Midbrain (tissue), 1 donor: ENCODE measurements around the gene NMNAT1.
"Not testable (repeated sequence)": the region's sequence is repeated elsewhere in the genome, so short reads cannot be mapped to it uniquely, and the experiment has no call there.

Experiments used
- DNase-seq: peaks from one replicate; lab custom pipeline; 2025; lab: John Stamatoyannopoulos, UW

NMNAT1 gene

DNA sequence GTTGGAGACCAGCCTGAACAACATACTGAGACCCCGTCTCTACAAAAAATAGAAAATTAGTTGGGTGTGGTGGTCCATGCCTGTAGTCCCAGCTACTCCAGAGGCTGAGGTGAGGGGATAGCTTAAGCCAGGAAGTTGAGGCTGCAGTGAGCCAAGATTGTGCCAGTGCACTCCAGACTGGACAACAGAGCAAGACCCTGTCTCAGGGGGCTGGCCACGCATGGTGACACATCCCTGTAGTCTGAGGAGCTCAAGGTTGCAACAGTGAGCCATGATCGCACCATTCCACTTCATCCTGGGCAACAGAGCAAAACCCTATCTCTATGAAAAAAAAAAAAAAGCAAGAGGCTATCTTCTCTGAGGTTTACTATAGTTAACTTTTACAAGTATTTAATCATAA lies 76.8 kb downstream of the NMNAT1 start:
- DNase-seq, result no peak

DNA sequence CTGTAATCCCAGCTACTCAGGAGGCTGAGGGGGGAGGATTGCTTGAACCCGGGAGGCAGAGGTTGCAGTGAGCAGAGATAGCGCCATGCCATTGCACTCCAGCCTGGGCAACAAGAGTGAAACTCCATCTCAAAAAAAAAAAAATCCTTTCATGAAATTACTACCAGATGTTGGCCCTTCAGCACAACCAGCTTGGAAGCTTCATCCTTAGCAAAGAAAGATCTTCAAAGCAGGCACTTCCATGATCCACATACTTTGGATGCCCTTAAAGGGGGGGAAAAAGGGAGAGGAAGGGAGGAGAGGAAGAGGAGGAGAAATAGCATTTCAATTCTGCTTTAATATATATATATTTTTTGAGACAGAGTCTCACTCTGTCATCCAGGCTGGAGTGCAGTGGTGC lies 77.4 kb downstream of the NMNAT1 start:
- not testable (repeated sequence) for DNase-seq

DNA sequence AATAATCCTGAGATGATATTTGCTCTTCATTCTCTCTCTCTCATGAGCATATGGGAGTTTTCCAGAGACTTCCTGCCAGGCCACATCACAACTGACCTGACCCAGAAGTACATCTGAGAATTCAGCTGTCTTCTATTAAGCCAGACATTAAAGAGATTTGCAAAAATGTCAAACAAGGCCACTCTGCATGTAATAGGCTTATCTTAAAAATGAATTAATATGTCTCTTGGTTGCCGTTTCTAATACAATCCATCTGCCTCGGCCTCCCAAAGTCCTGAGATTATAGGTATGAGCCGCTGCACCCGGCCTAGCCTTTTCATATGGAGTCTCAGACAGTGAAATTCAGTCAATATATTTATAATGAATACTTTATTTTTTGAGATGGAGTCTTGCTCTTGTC lies 78.7 kb downstream of the NMNAT1 start:
- DNase-seq, result not testable (repeated sequence)

DNA sequence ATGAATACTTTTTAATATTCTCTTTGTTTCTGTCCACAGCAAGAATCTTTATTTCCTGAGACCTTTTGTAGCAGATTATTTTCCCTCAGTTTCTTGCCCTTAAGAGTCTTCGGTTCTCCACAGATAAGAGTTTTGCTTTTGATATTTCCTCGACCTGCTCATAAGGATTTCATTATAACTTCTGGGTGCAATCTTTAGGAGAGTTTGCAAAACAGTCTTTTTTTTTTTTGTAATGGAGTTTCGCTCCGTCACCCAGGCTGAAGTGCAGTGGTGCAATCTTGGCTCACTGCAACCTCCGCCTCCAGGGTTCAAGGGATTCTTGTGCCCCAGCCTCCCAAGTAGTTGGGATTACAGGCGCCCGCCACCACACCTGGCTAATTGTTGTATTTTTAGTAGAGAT lies 79.4 kb downstream of the NMNAT1 start:
- DNase-seq, result no peak

DNA sequence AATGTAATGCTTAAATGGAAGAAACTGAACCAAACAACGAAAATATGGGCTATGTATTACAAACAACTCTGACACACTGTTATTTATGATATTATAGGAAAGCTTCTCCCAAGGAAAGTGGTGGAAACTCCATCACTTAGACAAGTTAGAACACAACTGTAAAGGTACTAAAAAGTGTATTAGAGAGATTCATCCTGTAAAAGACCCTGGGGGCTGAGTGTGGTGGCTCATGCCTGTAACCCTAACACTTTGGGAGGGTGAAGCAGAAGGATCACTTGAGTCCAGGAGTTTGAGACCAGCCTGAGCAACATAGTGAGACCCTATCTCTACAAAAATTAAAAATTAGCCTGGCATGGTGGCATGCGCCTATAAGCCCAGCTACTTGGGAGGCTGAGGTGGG lies 82.1 kb downstream of the NMNAT1 start:
- no peak for DNase-seq

DNA sequence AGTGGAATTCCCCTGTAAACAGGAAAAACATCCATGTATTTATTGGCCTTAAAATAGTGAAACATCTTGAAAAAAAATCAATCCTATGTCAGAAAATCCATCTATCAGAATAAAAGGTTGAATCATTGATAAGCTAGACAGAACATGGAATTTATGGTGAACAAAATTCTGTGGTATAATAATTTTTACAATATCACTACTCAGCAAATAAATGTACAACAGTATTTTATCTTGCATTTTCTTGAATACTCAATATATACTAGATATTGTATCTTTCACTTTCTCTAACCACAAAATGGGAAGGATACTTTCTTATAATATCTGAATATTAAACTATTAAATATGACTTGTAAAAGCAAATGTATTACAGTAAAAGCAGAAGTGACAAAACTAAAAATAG lies 83.8 kb downstream of the NMNAT1 start:
- DNase-seq, result no peak

DNA sequence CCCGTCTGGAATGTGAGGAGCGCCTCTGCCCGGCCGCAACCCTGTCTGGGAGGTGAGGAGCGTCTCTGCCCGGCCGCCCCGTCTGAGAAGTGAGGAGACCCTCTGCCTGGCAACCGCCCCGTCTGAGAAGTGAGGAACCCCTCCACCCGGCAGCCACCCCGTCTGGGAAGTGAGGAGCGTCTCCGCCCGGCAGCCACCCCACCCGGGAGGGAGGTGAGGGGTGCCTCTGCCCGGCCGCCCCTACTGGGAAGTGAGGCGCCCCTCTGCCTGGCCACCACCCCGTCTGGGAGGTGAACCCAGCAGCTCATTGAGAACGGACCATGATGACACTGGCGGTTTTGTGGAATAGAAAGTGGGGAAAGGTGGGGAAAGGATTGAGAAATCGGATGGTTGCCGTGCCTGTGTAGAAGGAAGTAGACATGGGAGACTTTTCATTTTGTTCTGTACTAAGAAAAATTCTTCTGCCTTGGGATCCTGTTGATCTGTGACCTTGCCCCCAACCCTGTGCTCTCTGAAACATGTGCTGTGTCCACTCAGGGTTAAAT lies 85.8 kb downstream of the NMNAT1 start:
- DNase-seq, result not testable (repeated sequence)

DNA sequence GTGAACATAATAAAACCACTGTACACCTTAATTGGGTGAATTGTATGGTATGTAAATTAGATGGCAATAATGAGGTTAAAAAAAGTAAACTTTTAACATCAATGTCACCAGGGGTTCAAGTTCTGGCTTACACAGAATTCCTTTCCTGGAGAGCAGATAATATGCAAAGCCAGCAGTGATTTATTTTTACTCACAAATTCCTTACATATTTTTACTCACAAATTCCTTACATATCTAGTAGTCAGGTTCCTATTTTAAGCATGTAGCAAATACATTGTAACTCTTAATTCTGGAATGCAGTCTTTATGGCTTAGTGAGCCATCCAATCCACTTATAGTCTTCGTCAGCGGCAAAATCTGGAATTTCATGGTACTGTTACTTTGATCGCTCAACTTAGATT lies 88.2 kb downstream of the NMNAT1 start:
- no peak for DNase-seq

DNA sequence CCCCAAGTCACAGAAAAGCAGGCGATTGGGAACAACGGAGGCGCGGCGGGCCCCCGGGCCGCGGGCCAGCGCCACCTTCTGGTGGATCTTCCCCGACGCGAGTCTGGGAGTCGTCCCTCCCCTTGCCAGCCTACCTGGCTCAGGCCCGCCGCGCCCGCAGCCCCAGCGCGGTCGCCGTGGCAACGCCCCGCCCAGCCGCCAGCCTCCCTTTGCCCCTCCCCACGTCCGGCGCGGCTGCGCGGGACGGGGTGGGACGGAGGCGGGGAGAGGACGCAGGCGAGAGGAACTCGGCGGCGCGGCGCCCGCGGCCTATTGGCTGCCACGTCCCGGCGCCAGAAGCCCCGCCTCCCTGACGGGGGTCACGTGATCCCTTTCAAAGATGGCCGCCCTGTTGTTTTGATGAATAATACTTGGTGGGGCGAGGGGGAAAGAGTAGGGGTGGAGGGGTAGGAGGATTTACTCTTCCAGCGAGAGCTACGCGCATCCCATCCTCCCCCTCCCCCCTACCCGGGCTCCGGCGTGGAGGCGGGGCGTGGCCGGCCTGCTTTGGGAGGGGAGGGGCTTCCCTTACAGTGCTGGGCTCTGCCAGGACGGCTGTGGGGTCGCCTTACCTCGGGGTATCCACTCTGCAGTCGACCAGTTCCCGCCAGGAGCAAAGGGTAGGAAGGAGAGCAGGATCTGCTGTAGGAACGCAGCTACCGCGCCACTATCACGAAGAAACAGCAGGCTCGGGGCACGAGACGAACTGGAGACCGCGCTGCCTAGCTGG lies 89.5 kb downstream of the NMNAT1 start, which contains the start of gene UBE4B:
UBE4B (plus strand) TSS at position 369 of the 769 bp plus-strand sequence. CDS start 713 bp downstream, outside the sequence.
- peak; percentile 99 for DNase-seq

DNA sequence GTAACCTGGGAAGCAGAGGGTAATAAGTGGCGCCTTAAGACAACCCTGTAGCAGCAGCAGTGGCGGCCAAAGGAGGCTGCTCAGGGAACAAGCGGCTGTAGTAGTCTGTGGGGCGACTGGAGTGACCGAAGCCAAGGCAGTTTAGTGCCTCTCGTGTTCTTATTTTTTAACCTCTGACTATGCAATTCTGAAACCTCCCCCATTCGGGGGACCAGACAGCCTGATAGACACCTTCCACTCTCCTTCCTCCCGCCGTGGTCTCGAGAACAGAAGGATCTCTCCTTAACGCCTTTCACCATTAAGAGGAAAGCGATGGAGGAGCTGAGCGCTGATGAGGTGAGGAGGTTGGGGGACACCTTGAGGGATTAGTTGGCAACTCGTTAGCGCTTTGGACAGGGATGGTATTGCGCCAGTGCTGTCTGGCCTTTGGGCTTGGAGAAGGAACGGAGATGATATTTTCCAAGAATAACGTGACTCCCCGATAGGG lies 90.1 kb downstream of the NMNAT1 start:
- peak; percentile 49 for DNase-seq
